WTC11 (cell line): ENCODE results near the gene ATN1. TPM values are rescaled to one million over a fixed set of nuclear protein-coding genes. Genes with fewer than 3 reads are reported as not detected.

Source experiments
- CREB1 ChIP-seq: sonication (generic); formaldehyde crosslinking; IDR thresholded peaks from 2 replicates; pipeline ENCODE4 v1.8.0; 2023; ENCODE audit warnings: mild to moderate bottlenecking, missing genetic modification reagents
- CREM ChIP-seq: sonication (generic); formaldehyde crosslinking; IDR thresholded peaks from 2 replicates; pipeline ENCODE4 v1.8.1; 2022; ENCODE audit warnings: mild to moderate bottlenecking, missing genetic modification reagents, moderate library complexity
- E2F1 ChIP-seq: sonication (generic); formaldehyde crosslinking; IDR thresholded peaks from 2 replicates; pipeline ENCODE4 v1.8.0; 2022; ENCODE audit warnings: mild to moderate bottlenecking, missing genetic modification reagents
- EMX1 ChIP-seq: fragments of 250-450 bp; sonication (Bioruptor Pico); IDR thresholded peaks from 2 replicates; pipeline ENCODE4 v1.8.0; 2021; ENCODE audit warnings: mild to moderate bottlenecking
- FOXP1 ChIP-seq: sonication (generic); formaldehyde crosslinking; IDR thresholded peaks from 2 replicates; pipeline ENCODE4 v1.8.0; 2022; ENCODE audit warnings: missing genetic modification reagents, mild to moderate bottlenecking, moderate library complexity, borderline replicate concordance
- GABPB1 ChIP-seq: sonication (generic); formaldehyde crosslinking; IDR thresholded peaks from 2 replicates; pipeline ENCODE4 v1.8.1; 2023; ENCODE audit warnings: mild to moderate bottlenecking, missing genetic modification reagents
- HMGA2 ChIP-seq: fragments of 250-450 bp; sonication (Bioruptor Pico); IDR thresholded peaks from 2 replicates; pipeline ENCODE4 v1.4.0; 2021; ENCODE audit warnings: mild to moderate bottlenecking, moderate library complexity
- HMGXB4 ChIP-seq: sonication (generic); formaldehyde crosslinking; IDR thresholded peaks from 2 replicates; pipeline ENCODE4 v1.8.1; 2023; ENCODE audit warnings: mild to moderate bottlenecking, moderate library complexity, missing genetic modification reagents
- IRF2 ChIP-seq: sonication (generic); formaldehyde crosslinking; IDR thresholded peaks from 2 replicates; pipeline ENCODE4 v1.8.0; 2022; ENCODE audit warnings: low read depth, missing genetic modification reagents, borderline replicate concordance
- JAZF1 ChIP-seq: fragments of 250-450 bp; sonication (Bioruptor Pico); IDR thresholded peaks from 2 replicates; pipeline ENCODE4 v1.9.0; 2021; ENCODE audit warnings: moderate library complexity, mild to moderate bottlenecking, inconsistent platforms
- MLX ChIP-seq: sonication (generic); formaldehyde crosslinking; IDR thresholded peaks from 2 replicates; pipeline ENCODE4 v1.8.1; 2023; ENCODE audit warnings: mild to moderate bottlenecking, missing genetic modification reagents, moderate library complexity
- MXD4 ChIP-seq: fragments of 250-450 bp; sonication (Bioruptor Pico); IDR thresholded peaks from 2 replicates; pipeline ENCODE4 v1.8.0; 2021; ENCODE audit warnings: mild to moderate bottlenecking, moderate library complexity, borderline replicate concordance
- MYBL2 ChIP-seq: sonication (generic); formaldehyde crosslinking; IDR thresholded peaks from 2 replicates; pipeline ENCODE4 v1.8.1; 2023; ENCODE audit warnings: mild to moderate bottlenecking, moderate library complexity, missing genetic modification reagents
- NFE2L1 ChIP-seq: sonication (generic); formaldehyde crosslinking; IDR thresholded peaks from 2 replicates; pipeline ENCODE4 v1.8.1; 2023; ENCODE audit warnings: missing genetic modification reagents
- NR3C1 ChIP-seq: sonication (generic); formaldehyde crosslinking; conservative IDR thresholded peaks from 2 replicates; pipeline ENCODE4 v1.8.1; 2023; ENCODE audit warnings: low read depth, mild to moderate bottlenecking, missing genetic modification reagents
- OVOL2 ChIP-seq: fragments of 250-450 bp; sonication (Bioruptor Pico); IDR thresholded peaks from 2 replicates; pipeline ENCODE4 v1.9.0; 2021; ENCODE audit warnings: mild to moderate bottlenecking, borderline replicate concordance
- PRRX2 ChIP-seq: fragments of 250-450 bp; sonication (Bioruptor Pico); IDR thresholded peaks from 2 replicates; pipeline ENCODE4 v1.8.0; 2021; ENCODE audit warnings: mild to moderate bottlenecking
- SMAD4 ChIP-seq: sonication (generic); formaldehyde crosslinking; IDR thresholded peaks from 2 replicates; pipeline ENCODE4 v1.8.0; 2022; ENCODE audit warnings: mild to moderate bottlenecking, missing genetic modification reagents
- SP1 ChIP-seq: sonication (generic); formaldehyde crosslinking; conservative IDR thresholded peaks from 2 replicates; pipeline ENCODE4 v1.8.1; 2022; ENCODE audit warnings: missing genetic modification reagents
- TEAD1 ChIP-seq: sonication (generic); formaldehyde crosslinking; IDR thresholded peaks from 2 replicates; pipeline ENCODE4 v1.8.0; 2022; ENCODE audit warnings: mild to moderate bottlenecking, missing genetic modification reagents
- USF1 ChIP-seq: sonication (generic); formaldehyde crosslinking; IDR thresholded peaks from 2 replicates; pipeline ENCODE4 v1.8.0; 2022; ENCODE audit warnings: mild to moderate bottlenecking, missing genetic modification reagents
- ZBTB21 ChIP-seq: sonication (generic); formaldehyde crosslinking; IDR thresholded peaks from 2 replicates; pipeline ENCODE4 v1.8.1; 2023; ENCODE audit warnings: mild to moderate bottlenecking, missing genetic modification reagents, borderline replicate concordance
- ZNF219 ChIP-seq: sonication (generic); formaldehyde crosslinking; IDR thresholded peaks from 2 replicates; pipeline ENCODE4 v1.8.0; 2023; ENCODE audit warnings: missing genetic modification reagents, mild to moderate bottlenecking, borderline replicate concordance
- ZNF232 ChIP-seq: sonication (generic); formaldehyde crosslinking; IDR thresholded peaks from 2 replicates; pipeline ENCODE4 v1.8.0; 2022; ENCODE audit warnings: mild to moderate bottlenecking, missing genetic modification reagents
- ZNF416 ChIP-seq: fragments of 250-450 bp; sonication (Bioruptor Pico); IDR thresholded peaks from 2 replicates; pipeline ENCODE4 v1.9.0; 2021; ENCODE audit warnings: mild to moderate bottlenecking, inconsistent platforms
- total RNA-seq: library from RNA; stranded (reverse); gene quantifications from 3 replicates; pipeline ENCODE4 v1.2.3, GENCODE V29; 2021
- TF ChIP-seq, protein P1 (sequence below): sonication (generic); formaldehyde crosslinking; IDR thresholded peaks from 2 replicates; pipeline ENCODE4 v1.8.1; 2023; ENCODE audit warnings: mild to moderate bottlenecking, missing genetic modification reagents
- TF ChIP-seq, protein P2 (sequence below): sonication (generic); formaldehyde crosslinking; IDR thresholded peaks from 2 replicates; pipeline ENCODE4 v1.8.0; 2022; ENCODE audit warnings: missing genetic modification reagents
- TF ChIP-seq, protein P3 (sequence below): fragments of 250-450 bp; sonication (Bioruptor Pico); IDR thresholded peaks from 2 replicates; pipeline ENCODE4 v1.9.0; 2021; ENCODE audit warnings: mild to moderate bottlenecking

ATN1 gene
- total RNA-seq, 1 experiment from 2014 or later: 87.1 TPM

GRCh38 chr12:6927379-6928021, at the start of gene ATN1 (continued):
- TF ChIP-seq, protein P1, sequence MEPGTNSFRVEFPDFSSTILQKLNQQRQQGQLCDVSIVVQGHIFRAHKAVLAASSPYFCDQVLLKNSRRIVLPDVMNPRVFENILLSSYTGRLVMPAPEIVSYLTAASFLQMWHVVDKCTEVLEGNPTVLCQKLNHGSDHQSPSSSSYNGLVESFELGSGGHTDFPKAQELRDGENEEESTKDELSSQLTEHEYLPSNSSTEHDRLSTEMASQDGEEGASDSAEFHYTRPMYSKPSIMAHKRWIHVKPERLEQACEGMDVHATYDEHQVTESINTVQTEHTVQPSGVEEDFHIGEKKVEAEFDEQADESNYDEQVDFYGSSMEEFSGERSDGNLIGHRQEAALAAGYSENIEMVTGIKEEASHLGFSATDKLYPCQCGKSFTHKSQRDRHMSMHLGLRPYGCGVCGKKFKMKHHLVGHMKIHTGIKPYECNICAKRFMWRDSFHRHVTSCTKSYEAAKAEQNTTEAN (CRISPR knock-in tag): no peak
- TF ChIP-seq JAZF1 (CRISPR knock-in tag) (no peak), E2F1 (CRISPR knock-in tag) (no peak), MYBL2 (peak; percentile 65; the same call in 1 of the 2 replicates), OVOL2 (CRISPR knock-in tag) (no peak), CREB1 (CRISPR knock-in tag) (no peak), EMX1 (CRISPR knock-in tag) (no peak), PRRX2 (CRISPR knock-in tag) (no peak), MLX (CRISPR knock-in tag) (no peak), TEAD1 (no peak), IRF2 (CRISPR knock-in tag) (no peak), HMGXB4 (no peak), CREM (CRISPR knock-in tag) (no peak), ZNF232 (CRISPR knock-in tag) (no peak), ZNF416 (CRISPR knock-in tag) (no peak), USF1 (CRISPR knock-in tag) (no peak), NFE2L1 (CRISPR knock-in tag) (peak; percentile 73; the same call in 1 of the 2 replicates), NR3C1 (CRISPR knock-in tag) (no peak), ZBTB21 (CRISPR knock-in tag) (no peak; the same call in 1 of the 2 replicates), ZNF219 (CRISPR knock-in tag) (no peak), HMGA2 (no peak), FOXP1 (CRISPR knock-in tag) (peak; percentile 31; the same call in 1 of the 2 replicates), SP1 (CRISPR knock-in tag) (peak; percentile 61; the same call in 1 of the 2 replicates), GABPB1 (no peak), SMAD4 (no peak), MXD4 (CRISPR knock-in tag) (no peak)
- TF ChIP-seq, protein P2, sequence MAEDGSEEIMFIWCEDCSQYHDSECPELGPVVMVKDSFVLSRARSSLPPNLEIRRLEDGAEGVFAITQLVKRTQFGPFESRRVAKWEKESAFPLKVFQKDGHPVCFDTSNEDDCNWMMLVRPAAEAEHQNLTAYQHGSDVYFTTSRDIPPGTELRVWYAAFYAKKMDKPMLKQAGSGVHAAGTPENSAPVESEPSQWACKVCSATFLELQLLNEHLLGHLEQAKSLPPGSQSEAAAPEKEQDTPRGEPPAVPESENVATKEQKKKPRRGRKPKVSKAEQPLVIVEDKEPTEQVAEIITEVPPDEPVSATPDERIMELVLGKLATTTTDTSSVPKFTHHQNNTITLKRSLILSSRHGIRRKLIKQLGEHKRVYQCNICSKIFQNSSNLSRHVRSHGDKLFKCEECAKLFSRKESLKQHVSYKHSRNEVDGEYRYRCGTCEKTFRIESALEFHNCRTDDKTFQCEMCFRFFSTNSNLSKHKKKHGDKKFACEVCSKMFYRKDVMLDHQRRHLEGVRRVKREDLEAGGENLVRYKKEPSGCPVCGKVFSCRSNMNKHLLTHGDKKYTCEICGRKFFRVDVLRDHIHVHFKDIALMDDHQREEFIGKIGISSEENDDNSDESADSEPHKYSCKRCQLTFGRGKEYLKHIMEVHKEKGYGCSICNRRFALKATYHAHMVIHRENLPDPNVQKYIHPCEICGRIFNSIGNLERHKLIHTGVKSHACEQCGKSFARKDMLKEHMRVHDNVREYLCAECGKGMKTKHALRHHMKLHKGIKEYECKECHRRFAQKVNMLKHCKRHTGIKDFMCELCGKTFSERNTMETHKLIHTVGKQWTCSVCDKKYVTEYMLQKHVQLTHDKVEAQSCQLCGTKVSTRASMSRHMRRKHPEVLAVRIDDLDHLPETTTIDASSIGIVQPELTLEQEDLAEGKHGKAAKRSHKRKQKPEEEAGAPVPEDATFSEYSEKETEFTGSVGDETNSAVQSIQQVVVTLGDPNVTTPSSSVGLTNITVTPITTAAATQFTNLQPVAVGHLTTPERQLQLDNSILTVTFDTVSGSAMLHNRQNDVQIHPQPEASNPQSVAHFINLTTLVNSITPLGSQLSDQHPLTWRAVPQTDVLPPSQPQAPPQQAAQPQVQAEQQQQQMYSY (CRISPR knock-in tag): peak; percentile 79
- TF ChIP-seq, protein P3, sequence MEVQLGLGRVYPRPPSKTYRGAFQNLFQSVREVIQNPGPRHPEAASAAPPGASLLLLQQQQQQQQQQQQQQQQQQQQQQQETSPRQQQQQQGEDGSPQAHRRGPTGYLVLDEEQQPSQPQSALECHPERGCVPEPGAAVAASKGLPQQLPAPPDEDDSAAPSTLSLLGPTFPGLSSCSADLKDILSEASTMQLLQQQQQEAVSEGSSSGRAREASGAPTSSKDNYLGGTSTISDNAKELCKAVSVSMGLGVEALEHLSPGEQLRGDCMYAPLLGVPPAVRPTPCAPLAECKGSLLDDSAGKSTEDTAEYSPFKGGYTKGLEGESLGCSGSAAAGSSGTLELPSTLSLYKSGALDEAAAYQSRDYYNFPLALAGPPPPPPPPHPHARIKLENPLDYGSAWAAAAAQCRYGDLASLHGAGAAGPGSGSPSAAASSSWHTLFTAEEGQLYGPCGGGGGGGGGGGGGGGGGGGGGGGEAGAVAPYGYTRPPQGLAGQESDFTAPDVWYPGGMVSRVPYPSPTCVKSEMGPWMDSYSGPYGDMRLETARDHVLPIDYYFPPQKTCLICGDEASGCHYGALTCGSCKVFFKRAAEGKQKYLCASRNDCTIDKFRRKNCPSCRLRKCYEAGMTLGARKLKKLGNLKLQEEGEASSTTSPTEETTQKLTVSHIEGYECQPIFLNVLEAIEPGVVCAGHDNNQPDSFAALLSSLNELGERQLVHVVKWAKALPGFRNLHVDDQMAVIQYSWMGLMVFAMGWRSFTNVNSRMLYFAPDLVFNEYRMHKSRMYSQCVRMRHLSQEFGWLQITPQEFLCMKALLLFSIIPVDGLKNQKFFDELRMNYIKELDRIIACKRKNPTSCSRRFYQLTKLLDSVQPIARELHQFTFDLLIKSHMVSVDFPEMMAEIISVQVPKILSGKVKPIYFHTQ: no peak
